ENCODE measurements around the gene PLEKHH2.
A peak's percentile ranks its signal among the peaks of the same experiment; 100 is the strongest.

The PLEKHH2 gene

GRCh38 chr2:43773876-43774613, 137.0 kb downstream of the PLEKHH2 start, which contains the start of gene DYNC2LI1:
Gene DYNC2LI1, plus strand, starts transcription at chr2:43774039. Its CDS starts 100 bp downstream, at chr2:43774139.
- DNase-seq (ENCODE audit: low read depth, low spot score), result peak; percentile 49
- peak within 1 kb of the TSS; percentile 85 for H3K4me3 ChIP-seq (ENCODE audit: low read depth, low read length)
- ChIA-PET CTCF (interaction anchor here (0.8 to 1.5 kb wide), 2 partner anchors 10 to 165 kb away, joined by 3 read pairs; no protein-coding TSS in a partner anchor), POLR2A (interaction anchor here (0.6 kb wide), 1 partner anchor 25 kb away, joined by 3 read pairs; no protein-coding TSS in a partner anchor)
- TF ChIP-seq, protein P1, sequence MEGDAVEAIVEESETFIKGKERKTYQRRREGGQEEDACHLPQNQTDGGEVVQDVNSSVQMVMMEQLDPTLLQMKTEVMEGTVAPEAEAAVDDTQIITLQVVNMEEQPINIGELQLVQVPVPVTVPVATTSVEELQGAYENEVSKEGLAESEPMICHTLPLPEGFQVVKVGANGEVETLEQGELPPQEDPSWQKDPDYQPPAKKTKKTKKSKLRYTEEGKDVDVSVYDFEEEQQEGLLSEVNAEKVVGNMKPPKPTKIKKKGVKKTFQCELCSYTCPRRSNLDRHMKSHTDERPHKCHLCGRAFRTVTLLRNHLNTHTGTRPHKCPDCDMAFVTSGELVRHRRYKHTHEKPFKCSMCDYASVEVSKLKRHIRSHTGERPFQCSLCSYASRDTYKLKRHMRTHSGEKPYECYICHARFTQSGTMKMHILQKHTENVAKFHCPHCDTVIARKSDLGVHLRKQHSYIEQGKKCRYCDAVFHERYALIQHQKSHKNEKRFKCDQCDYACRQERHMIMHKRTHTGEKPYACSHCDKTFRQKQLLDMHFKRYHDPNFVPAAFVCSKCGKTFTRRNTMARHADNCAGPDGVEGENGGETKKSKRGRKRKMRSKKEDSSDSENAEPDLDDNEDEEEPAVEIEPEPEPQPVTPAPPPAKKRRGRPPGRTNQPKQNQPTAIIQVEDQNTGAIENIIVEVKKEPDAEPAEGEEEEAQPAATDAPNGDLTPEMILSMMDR (IDR thresholded peaks at IDR 0.05; ENCODE audit: insufficient read depth, low read length, missing control alignments), result no peak

DNA sequence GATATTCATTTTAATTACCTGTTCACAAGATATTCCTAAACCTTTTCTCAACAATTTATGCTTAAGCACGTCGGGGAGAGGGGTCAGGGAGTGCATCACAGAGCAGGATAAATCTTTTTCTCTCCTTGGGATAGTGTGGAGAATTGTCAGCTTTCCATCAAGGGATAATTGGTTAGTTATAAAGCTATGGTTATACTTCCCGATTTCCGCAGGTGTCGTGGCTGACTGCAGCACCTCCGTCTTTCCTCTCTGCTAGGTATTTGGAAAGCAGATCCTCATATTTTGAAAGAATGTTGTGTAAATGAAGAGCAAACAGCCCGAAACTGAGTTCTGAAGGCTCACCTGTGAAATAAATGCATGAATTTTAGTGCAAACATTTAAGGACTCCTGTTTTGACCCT, 137.6 kb downstream of the PLEKHH2 start:
- CTCF ChIA-PET, result interaction anchor here (0.8 to 1.5 kb wide), 2 partner anchors 10 to 166 kb away, joined by 3 read pairs; no protein-coding TSS in a partner anchor
- no peak for DNase-seq (ENCODE audit: low read depth, low spot score)
- POLR2A ChIA-PET, result interaction anchor here (0.6 kb wide), 1 partner anchor 25 kb away, joined by 3 read pairs; no protein-coding TSS in a partner anchor
- TF ChIP-seq, protein P1 (IDR thresholded peaks at IDR 0.05; ENCODE audit: insufficient read depth, low read length, missing control alignments), result no peak
- peak overlapping the region; percentile 85 for H3K4me3 ChIP-seq (ENCODE audit: low read depth, low read length)

DNA sequence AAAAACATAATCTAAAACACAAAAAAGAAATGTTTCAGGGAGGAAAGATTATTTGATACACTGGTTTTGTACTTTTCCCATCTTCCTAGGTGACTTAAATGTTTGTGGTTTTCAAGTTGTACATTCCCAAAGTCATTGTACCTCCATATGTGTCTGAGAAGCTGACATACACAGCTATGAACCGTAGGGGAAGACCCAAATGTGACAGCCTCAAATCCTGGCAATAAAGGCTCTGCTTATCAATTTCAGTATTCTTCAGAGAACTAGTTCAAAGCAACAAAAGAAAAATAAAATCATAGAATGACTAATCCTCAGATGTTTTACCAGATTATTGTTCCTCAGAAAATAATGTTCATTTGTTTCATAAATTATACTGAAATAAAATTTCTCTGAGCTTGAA, 139.3 kb downstream of the PLEKHH2 start:
- POLR2A ChIA-PET, result no interaction called here
- no peak for DNase-seq (ENCODE audit: low read depth, low spot score)
- H3K4me3 ChIP-seq (ENCODE audit: low read depth, low read length), result no peak overlapping the region
- CTCF ChIA-PET, result no interaction called here
- TF ChIP-seq, protein P1 (IDR thresholded peaks at IDR 0.05; ENCODE audit: insufficient read depth, low read length, missing control alignments), result no peak

DNA sequence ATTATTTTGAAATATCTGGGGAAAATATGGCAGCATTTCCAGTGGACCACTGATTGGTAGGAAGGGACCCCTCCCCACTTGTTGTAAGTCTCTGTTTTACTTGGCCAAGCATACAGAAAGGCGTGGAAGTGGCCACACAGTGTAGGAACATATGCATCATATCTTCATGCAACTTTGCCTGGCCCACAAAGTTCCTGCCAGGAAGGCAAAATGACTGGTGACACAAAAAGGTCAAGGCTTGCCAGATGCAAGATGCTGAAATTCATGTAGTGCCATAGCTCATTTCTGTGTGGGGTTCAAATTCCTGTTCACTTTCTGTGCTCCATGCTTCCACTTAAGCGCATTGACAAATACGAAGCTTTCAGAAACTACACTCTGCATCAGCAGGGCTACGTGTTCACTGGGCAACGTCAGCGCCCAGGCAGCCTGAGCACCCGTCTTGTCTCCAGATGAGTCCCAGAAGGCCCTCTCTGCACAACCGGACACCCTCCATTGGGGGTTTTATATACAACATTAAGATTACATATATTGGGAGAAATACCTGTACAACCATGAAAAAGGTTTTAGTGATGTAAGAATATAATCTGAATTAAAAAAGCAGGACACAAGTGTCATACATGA, 140.4 kb downstream of the PLEKHH2 start:
- DNase-seq (ENCODE audit: low read depth, low spot score), result no peak
- ChIA-PET CTCF (no interaction called here), POLR2A (no interaction called here)
- H3K4me3 ChIP-seq (ENCODE audit: low read depth, low read length), result no peak overlapping the region
- TF ChIP-seq, protein P1 (IDR thresholded peaks at IDR 0.05; ENCODE audit: insufficient read depth, low read length, missing control alignments), result no peak

DNA sequence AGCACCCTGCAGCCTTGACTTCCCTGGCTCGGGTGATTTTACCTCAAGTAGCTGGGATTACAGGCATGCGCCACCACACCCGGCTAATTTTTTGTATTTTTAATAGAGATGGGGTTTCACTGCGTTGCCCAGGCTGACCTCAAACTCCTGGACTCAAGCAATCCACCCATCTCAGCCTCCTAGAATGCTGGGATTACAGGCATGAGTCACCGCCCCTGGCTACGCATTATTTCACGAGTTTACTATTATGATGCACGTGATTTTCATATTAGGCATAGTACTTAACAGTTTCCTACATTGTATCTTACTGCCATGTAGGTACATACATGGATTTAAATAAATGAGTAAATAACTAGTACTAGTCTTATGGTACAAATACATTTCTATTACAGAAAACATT, 141.2 kb downstream of the PLEKHH2 start:
- TF ChIP-seq, protein P1 (IDR thresholded peaks at IDR 0.05; ENCODE audit: insufficient read depth, low read length, missing control alignments), result no peak
- no peak overlapping the region for H3K4me3 ChIP-seq (ENCODE audit: low read depth, low read length)
- DNase-seq (ENCODE audit: low read depth, low spot score), result no peak
- ChIA-PET CTCF (no interaction called here), POLR2A (no interaction called here)

DNA sequence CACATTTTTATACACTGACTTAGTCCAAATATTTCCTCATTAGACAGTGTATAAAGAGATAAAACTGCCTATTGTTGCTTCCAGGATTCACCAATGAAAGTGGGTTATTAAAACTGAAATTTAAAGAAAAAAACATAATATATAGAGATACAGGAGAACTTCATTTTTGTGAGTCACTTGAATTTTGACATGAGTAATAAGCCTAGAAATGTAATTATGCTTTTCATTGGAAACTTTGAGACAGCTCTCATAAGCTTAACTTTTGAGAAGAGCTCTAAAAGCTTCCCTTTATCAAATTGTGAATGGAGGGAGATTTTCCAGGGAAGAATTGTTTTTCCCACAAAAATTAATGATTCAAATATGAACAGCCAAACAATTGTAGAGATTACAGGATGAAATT, 150.8 kb downstream of the PLEKHH2 start:
- POLR2A ChIA-PET, result no interaction called here
- TF ChIP-seq, protein P1 (IDR thresholded peaks at IDR 0.05; ENCODE audit: insufficient read depth, low read length, missing control alignments), result no peak

More for the DNA sequence above, 150.8 kb downstream of the PLEKHH2 start:
- DNase-seq (ENCODE audit: low read depth, low spot score), result no peak
- CTCF ChIA-PET, result no interaction called here
- H3K4me3 ChIP-seq (ENCODE audit: low read depth, low read length), result no peak overlapping the region
